H1 (cell line): ENCODE measurements around the gene TBC1D2B. TPM values are rescaled to one million over a fixed set of nuclear protein-coding genes. Genes with fewer than 3 reads are reported as not detected.
A peak's percentile ranks its signal among the peaks of the same experiment; 100 is the strongest.
"Not testable (repeated sequence)": the region's sequence is repeated elsewhere in the genome, so short reads cannot be mapped to it uniquely, and the experiment has no call there.

Experiments
- CTCF ChIA-PET: fragments of 300-600 bp; sonication (Branson Sonifier 250); formaldehyde crosslinking; loops from one replicate; lab custom pipeline; 2021; ENCODE audit not compliant: partially characterized antibody; lab: Charles Lee
- POLR2A ChIA-PET: fragments of 300-600 bp; sonication (Branson Sonifier 250); formaldehyde crosslinking; loops from one replicate; lab custom pipeline; 2021; ENCODE audit warnings: inconsistent platforms; ENCODE audit not compliant: partially characterized antibody; lab: Charles Lee
- DNase-seq, 2 experiments: peaks; one replicate each; pipeline versions ENCODE4 v3.0.0 to v3.0.0-alpha.2; 2010 to 2022; ENCODE audit warnings: low spot score in 2 of 2, low read depth in 1 of 2, mixed read lengths in 1 of 2
- FAIRE-seq: peaks from 2 replicates; lab custom pipeline; 2011; peaks lifted over from hg19 to GRCh38; lab: Jason Lieb, UNC
- H2AFZ ChIP-seq: 2 replicates; pipeline ENCODE4 v1.8.1; 2012; ENCODE audit warnings: low read length, inconsistent platforms
- H2AK5ac ChIP-seq: 2 replicates; pipeline ENCODE4 v1.6.1; 2013; ENCODE audit warnings: low read depth, low read length
- H2BK120ac ChIP-seq: replicated peaks from 2 replicates; pipeline ENCODE3; 2013; ENCODE audit warnings: low read depth, low read length, inconsistent platforms
- H2BK12ac ChIP-seq: 2 replicates; pipeline ENCODE4 v1.6.1; 2013; ENCODE audit warnings: low read depth, low read length
- H2BK15ac ChIP-seq: 2 replicates; pipeline ENCODE4 v1.6.1; 2013; ENCODE audit warnings: low read length
- H2BK20ac ChIP-seq: 2 replicates; pipeline ENCODE4 v1.6.1; 2013; ENCODE audit warnings: low read length
- H2BK5ac ChIP-seq: 2 replicates; pipeline ENCODE4 v1.6.1; 2013; ENCODE audit warnings: low read depth, low read length
- H3K14ac ChIP-seq: 2 replicates; pipeline ENCODE4 v1.6.1; 2013; ENCODE audit warnings: inconsistent platforms; ENCODE audit not compliant: insufficient read length
- H3K18ac ChIP-seq: 2 replicates; pipeline ENCODE4 v1.6.1; 2013; ENCODE audit warnings: low read length; ENCODE audit errors: extremely low read depth
- H3K23ac ChIP-seq: 2 replicates; pipeline ENCODE4 v1.6.1; 2013; ENCODE audit warnings: inconsistent platforms; ENCODE audit not compliant: insufficient read length
- H3K23me2 ChIP-seq: 2 replicates; pipeline ENCODE4 v1.6.1; 2013; ENCODE audit warnings: low read depth, low read length
- H3K27ac ChIP-seq: 2 replicates; pipeline ENCODE4 v1.6.1; 2011; ENCODE audit warnings: low read depth, low read length, inconsistent platforms
- H3K27me3 ChIP-seq, 4 experiments: replicated peaks in 1 of 4; 1 replicate in 1 of 4; 2 replicates in 3 of 4; pipeline versions ENCODE4 v1.6.1 to v1.8.1; 2011 to 2013; ENCODE audit warnings: low read length in 3 of 4, mild to moderate bottlenecking in 3 of 4, inconsistent platforms in 2 of 4, mixed read lengths in 2 of 4, moderate library complexity in 1 of 4; ENCODE audit not compliant: control insufficient read depth in 3 of 4, insufficient read depth in 3 of 4; ENCODE audit errors: extremely low read depth in 1 of 4
- H3K36me3 ChIP-seq, 4 experiments: 2 replicates each; pipeline versions ENCODE4 v1.6.1 to v1.8.1; 2011 to 2013; ENCODE audit warnings: mild to moderate bottlenecking in 4 of 4, low read length in 3 of 4, moderate library complexity in 2 of 4, control low read depth in 1 of 4, inconsistent platforms in 1 of 4; ENCODE audit not compliant: insufficient read depth in 4 of 4, control insufficient read depth in 2 of 4
- H3K4ac ChIP-seq: replicated peaks from 2 replicates; pipeline ENCODE3; 2013; ENCODE audit warnings: low read length, low read depth, mixed read lengths, inconsistent platforms; ENCODE audit not compliant: insufficient read length
- H3K4me1 ChIP-seq, 4 experiments: replicated peaks in 1 of 4; 1 replicate in 1 of 4; 2 replicates in 3 of 4; pipeline versions ENCODE4 v1.6.1 to v1.8.1; 2011 to 2013; ENCODE audit warnings: low read length in 3 of 4, inconsistent platforms in 2 of 4, mixed read lengths in 1 of 4; ENCODE audit not compliant: insufficient read depth in 4 of 4, control insufficient read depth in 3 of 4
- H3K4me2 ChIP-seq, 2 experiments: 2 replicates each; pipeline versions ENCODE4 v1.6.1 to v1.8.1; 2011 to 2013; ENCODE audit warnings: low read depth in 2 of 2, low read length in 2 of 2, control low read depth in 1 of 2, inconsistent platforms in 1 of 2, mild to moderate bottlenecking in 1 of 2; ENCODE audit not compliant: insufficient read depth in 1 of 2
- H3K4me3 ChIP-seq, 4 experiments: fragments of 200-600, 300-600 bp in 1 of 4; sonication (generic), shearing (Covaris generic), sonication (Bioruptor Twin) in 1 of 4; 2 replicates each; pipeline versions ENCODE4 v1.5.1 to v1.8.1; 2011 to 2016; ENCODE audit warnings: low read length in 4 of 4, low read depth in 3 of 4, control low read depth in 2 of 4, inconsistent platforms in 2 of 4, mild to moderate bottlenecking in 2 of 4, mixed read lengths in 1 of 4, moderate library complexity in 1 of 4; ENCODE audit not compliant: insufficient read depth in 2 of 4; ENCODE audit errors: extremely low read depth in 1 of 4
- H3K56ac ChIP-seq: replicated peaks from 2 replicates; pipeline ENCODE3; 2013; ENCODE audit warnings: low read depth, mild to moderate bottlenecking, mixed read lengths, low read length, inconsistent platforms; ENCODE audit not compliant: insufficient read length
- H3K79me1 ChIP-seq: 2 replicates; pipeline ENCODE4 v1.6.1; 2013; ENCODE audit warnings: low read depth, low read length, control low read depth
- H3K79me2 ChIP-seq, 2 experiments: 2 replicates each; pipeline versions ENCODE4 v1.6.1 to v1.8.1; 2012 to 2013; ENCODE audit warnings: low read length in 2 of 2, mild to moderate bottlenecking in 2 of 2, inconsistent platforms in 1 of 2; ENCODE audit not compliant: insufficient read depth in 2 of 2, control insufficient read depth in 1 of 2
- H3K9ac ChIP-seq, 4 experiments: replicated peaks in 1 of 4; 1 replicate in 1 of 4; 2 replicates in 3 of 4; pipeline versions ENCODE4 v1.6.1 to v1.8.1; 2011 to 2013; ENCODE audit warnings: low read depth in 3 of 4, low read length in 3 of 4, control low read depth in 2 of 4, mild to moderate bottlenecking in 2 of 4, moderate library complexity in 2 of 4, inconsistent platforms in 1 of 4; ENCODE audit errors: extremely low read depth in 1 of 4
- H3K9me3 ChIP-seq, 2 experiments: 2 replicates each; pipeline versions ENCODE4 v1.6.1 to v1.8.1; 2012 to 2013; ENCODE audit warnings: mild to moderate bottlenecking in 2 of 2, moderate library complexity in 2 of 2, control low read depth in 1 of 2, inconsistent platforms in 1 of 2, low read depth in 1 of 2, low read length in 1 of 2, mixed read lengths in 1 of 2; ENCODE audit not compliant: insufficient read depth in 2 of 2
- H4K20me1 ChIP-seq, 2 experiments: replicated peaks in 1 of 2; 2 replicates each; pipeline versions ENCODE3 to v1.8.1; 2011 to 2013; ENCODE audit warnings: inconsistent platforms in 2 of 2, low read length in 2 of 2, mild to moderate bottlenecking in 1 of 2; ENCODE audit not compliant: insufficient read depth in 2 of 2, control insufficient read depth in 1 of 2
- H4K5ac ChIP-seq: 2 replicates; pipeline ENCODE4 v1.6.1; 2013; ENCODE audit warnings: low read length, low read depth, mixed read lengths, inconsistent platforms; ENCODE audit not compliant: insufficient read length
- H4K8ac ChIP-seq: 2 replicates; pipeline ENCODE4 v1.8.0; 2013; ENCODE audit warnings: mild to moderate bottlenecking, moderate library complexity, low read length, inconsistent platforms; ENCODE audit not compliant: insufficient read depth; ENCODE audit errors: extremely low read depth
- H4K91ac ChIP-seq: replicated peaks from 2 replicates; pipeline ENCODE3; 2013; ENCODE audit warnings: low read length, mixed read lengths, inconsistent platforms; ENCODE audit not compliant: insufficient read length
- WGBS, 2 experiments: shearing (Covaris generic) in 1 of 2; methylation state at CpG; one replicate each; pipeline versions ENCODE4 v1.1.6 to v1.1.7; 2013 to 2015; ENCODE audit warnings: low lambda C conversion rate in 2 of 2, mixed read lengths in 2 of 2, inconsistent platforms in 1 of 2, low coverage in 1 of 2, missing lambda C conversion rate in 1 of 2; ENCODE audit not compliant: insufficient replicate concordance in 2 of 2, insufficient coverage in 1 of 2, insufficient read length in 1 of 2; ENCODE audit errors: extremely low coverage in 1 of 2, missing lambda C conversion rate in 1 of 2; 5-methylcytosine and 5-hydroxymethylcytosine counted together
- polyA plus RNA-seq, 7 experiments: library from polyadenylated mRNA; depleted of rRNA in 3 of 7; stranded (reverse) in 5 of 7; unstranded in 2 of 7; fragments of >200 nt in 5 of 7; fragments of 200-250 nt in 2 of 7; gene quantifications; 1 replicate in 5 of 7; 2 replicates in 1 of 7; 4 replicates in 1 of 7; pipeline versions ENCODE4 v1.2.1 to v1.2.3, GENCODE V29; 2011 to 2013; ENCODE audit warnings: missing spikeins in 2 of 7, mixed read lengths in 2 of 7
- total RNA-seq: library from RNA; stranded (reverse); fragmentation: NEBNext Ultra II Directional; extraction: Animal tissue kit (Norgen Biotek cat#: 25700); gene quantifications from 2 replicates; pipeline ENCODE4 v1.2.1, GENCODE V29; 2021

Gene TBC1D2B
- total and polyA plus RNA-seq, 2 of the 8 experiments (the other 6 are each of a cell fraction or from before 2014, with no cell fraction given) = 11.9 to 19.5 TPM

DNA sequence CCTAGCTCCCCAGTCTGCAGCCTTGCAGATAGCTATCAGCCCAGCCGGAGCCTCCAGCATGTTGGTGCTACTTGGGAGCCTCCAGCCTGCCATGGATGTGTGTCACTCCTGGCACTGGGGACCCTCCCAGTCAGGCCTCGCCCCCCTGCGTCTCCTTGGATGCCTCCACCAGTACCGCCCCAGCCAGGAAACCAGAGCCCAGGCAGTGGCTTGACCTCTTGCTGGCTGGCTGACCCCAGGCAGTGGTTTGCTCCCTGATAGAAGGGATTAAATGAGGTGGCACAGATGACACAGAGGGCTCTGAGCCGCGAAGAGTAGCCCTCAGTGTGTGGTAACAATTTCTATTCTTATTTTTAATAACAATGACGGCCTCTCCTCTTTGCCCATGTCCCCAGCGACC is 98.4 kb downstream of the TBC1D2B start:
- H4K91ac ChIP-seq, H2BK12ac ChIP-seq, H4K20me1 ChIP-seq, H3K23ac ChIP-seq, H3K27me3 ChIP-seq, H3K79me1 ChIP-seq, H2AFZ ChIP-seq, H3K56ac ChIP-seq, H4K8ac ChIP-seq, H3K23me2 ChIP-seq, POLR2A ChIA-PET, H3K36me3 ChIP-seq, H2BK5ac ChIP-seq, H3K9ac ChIP-seq, H3K79me2 ChIP-seq, H2AK5ac ChIP-seq, H3K4me3 ChIP-seq, H3K18ac ChIP-seq, H4K5ac ChIP-seq, H3K14ac ChIP-seq, H3K9me3 ChIP-seq, H2BK15ac ChIP-seq, H3K4me1 ChIP-seq, H3K4ac ChIP-seq, H2BK20ac ChIP-seq, H3K4me2 ChIP-seq, FAIRE-seq, H3K27ac ChIP-seq, H2BK120ac ChIP-seq: not testable (repeated sequence)
- 97% methylated on average over 7 of the region's 8 CpGs; no CpG with 5 or more reads in 1 of the 2 experiments for WGBS, 2 experiments
- CTCF ChIA-PET = interaction anchor here (1.7 kb wide), 1 partner anchor 129 kb away, joined by 8 read pairs; no protein-coding TSS in a partner anchor
- DNase-seq = peak in 1 of 2 experiments; percentile 44

DNA sequence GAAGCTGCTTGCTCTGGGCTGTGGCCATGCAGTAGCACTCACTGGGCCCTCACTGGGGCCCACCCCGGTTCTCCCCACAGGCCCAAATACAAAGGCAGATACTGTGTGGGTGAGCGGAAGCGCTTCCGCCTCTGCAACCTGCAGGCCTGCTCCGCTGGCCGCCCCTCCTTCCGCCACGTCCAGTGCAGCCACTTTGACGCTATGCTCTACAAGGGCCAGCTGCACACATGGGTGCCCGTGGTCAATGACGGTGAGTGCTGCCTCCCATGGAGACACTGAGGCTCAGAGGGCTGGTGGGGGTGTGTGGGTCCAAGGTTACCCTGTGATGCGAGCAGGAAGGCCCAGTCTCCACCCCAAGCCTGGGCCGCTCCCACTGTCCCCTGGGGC is 98.8 kb downstream of the TBC1D2B start:
- DNase-seq, H3K4me3 ChIP-seq, H2AK5ac ChIP-seq, H3K27ac ChIP-seq, H3K23ac ChIP-seq, H3K9ac ChIP-seq, H3K9me3 ChIP-seq, H3K23me2 ChIP-seq, H2BK12ac ChIP-seq, H3K27me3 ChIP-seq, H3K14ac ChIP-seq, H2BK120ac ChIP-seq, H4K8ac ChIP-seq, H3K79me2 ChIP-seq, H4K5ac ChIP-seq, H3K79me1 ChIP-seq, H3K56ac ChIP-seq, H3K36me3 ChIP-seq, POLR2A ChIA-PET, H2BK5ac ChIP-seq, H3K18ac ChIP-seq, H3K4me1 ChIP-seq, H3K4ac ChIP-seq, H4K20me1 ChIP-seq, H2BK15ac ChIP-seq, H3K4me2 ChIP-seq, H2BK20ac ChIP-seq, H4K91ac ChIP-seq, FAIRE-seq, H2AFZ ChIP-seq: not testable (repeated sequence)
- WGBS, 2 experiments = no CpG with 5 or more reads among the region's 13 CpGs
- CTCF ChIA-PET = interaction anchor here (1.6 to 3.5 kb wide), 3 partner anchors 12 to 129 kb away, joined by 3 to 17 read pairs (median 8); no protein-coding TSS in a partner anchor
